Spinal cord (tissue), 10 donors: ENCODE data around the gene ARID3A. TPM values are rescaled to one million over a fixed set of nuclear protein-coding genes. Genes with fewer than 3 reads are reported as not detected.

Experiments used
- DNase-seq, 6 donors: peaks; one replicate each; pipeline versions ENCODE4 v3.0.0 to v3.0.0-alpha.2; 2013 to 2015; ENCODE audit warnings: low spot score in 6 of 6, low read depth in 4 of 6
- H3K27ac ChIP-seq: one replicate; pipeline ENCODE4 v1.5.1; 2013; ENCODE audit warnings: low read depth, low read length, control low read depth
- H3K27me3 ChIP-seq: one replicate; pipeline ENCODE4 v1.6.1; 2013; ENCODE audit warnings: low read length; ENCODE audit not compliant: control insufficient read depth, insufficient read depth
- H3K36me3 ChIP-seq: one replicate; pipeline ENCODE4 v1.6.1; 2013; ENCODE audit warnings: low read length; ENCODE audit not compliant: control insufficient read depth, insufficient read depth
- H3K4me1 ChIP-seq: one replicate; pipeline ENCODE4 v1.6.1; 2013; ENCODE audit warnings: low read length; ENCODE audit not compliant: control insufficient read depth, insufficient read depth
- H3K4me3 ChIP-seq: one replicate; pipeline ENCODE4 v1.5.1; 2013; ENCODE audit warnings: low read depth, low read length, control low read depth
- H3K9me3 ChIP-seq: one replicate; pipeline ENCODE4 v1.6.1; 2013; ENCODE audit warnings: low read length; ENCODE audit not compliant: control insufficient read depth, insufficient read depth
- WGBS: methylation state at CpG from one replicate; pipeline ENCODE4 v1.1.5; 2013; ENCODE audit warnings: missing lambda C conversion rate; ENCODE audit not compliant: insufficient coverage; 5-methylcytosine and 5-hydroxymethylcytosine counted together
- polyA plus RNA-seq, 2 donors: library from polyadenylated mRNA; unstranded; fragments of 120-200 nt; gene quantifications; one replicate each; pipeline ENCODE4 v1.2.1, GENCODE V29; 2013; ENCODE audit not compliant: insufficient read length in 2 of 2
- total RNA-seq, 2 donors: library from RNA; depleted of rRNA in 1 of 2; stranded (reverse); fragments of 120-200 nt in 1 of 2; fragments of >200 nt in 1 of 2; gene quantifications; one replicate each; pipeline versions ENCODE4 v1.2.3 to v1.2.4, GENCODE V29; 2013 to 2014
- donor health status: healthy.

ARID3A gene
- total and polyA plus RNA-seq, 4 donors: 4.8 to 14.8 (median 8.9) TPM

GRCh38 chr19:928471-929202 is 2.8 kb downstream of the ARID3A start:
- 85% methylated on average over 16 of the region's 18 CpGs for whole genome bisulfite sequencing
- no peak for DNase-seq

GRCh38 chr19:929203-929890 is 3.5 kb downstream of the ARID3A start:
- H3K4me1 ChIP-seq: peaks cover 54% of the 10 kb centered on the region
- WGBS: 91% methylated on average over 32 of the region's 51 CpGs
- no peak for DNase-seq

More at GRCh38 chr19:928471-929202, 2.8 kb downstream of the ARID3A start:
- H3K9me3 ChIP-seq: no peaks in the 10 kb centered on the region
- peaks cover 53% of the 10 kb centered on the region for H3K36me3 ChIP-seq
- no peaks in the 10 kb centered on the region for H3K27me3 ChIP-seq
- H3K27ac ChIP-seq: no peak overlapping the region
- no peak overlapping the region for H3K4me3 ChIP-seq
- H3K4me1 ChIP-seq: peaks cover 48% of the 10 kb centered on the region

GRCh38 chr19:929891-930258 is 4.0 kb downstream of the ARID3A start:
- Histone ChIP-seq H3K36me3 (peaks cover 65% of the 10 kb centered on the region), H3K27ac (no peak overlapping the region), H3K4me1 (peaks cover 54% of the 10 kb centered on the region), H3K27me3 (no peaks in the 10 kb centered on the region), H3K9me3 (no peaks in the 10 kb centered on the region), H3K4me3 (no peak overlapping the region)
- 92% methylated on average over 6 of the region's 6 CpGs for WGBS
- no peak for DNase-seq

More at GRCh38 chr19:929203-929890, 3.5 kb downstream of the ARID3A start:
- H3K27me3 ChIP-seq: no peaks in the 10 kb centered on the region
- no peak overlapping the region for H3K27ac ChIP-seq
- H3K36me3 ChIP-seq: peaks cover 60% of the 10 kb centered on the region
- H3K9me3 ChIP-seq: no peaks in the 10 kb centered on the region
- H3K4me3 ChIP-seq: no peak overlapping the region

GRCh38 chr19:931860-932647 is 6.2 kb downstream of the ARID3A start:
- no peaks in the 10 kb centered on the region for H3K27me3 ChIP-seq
- H3K27ac ChIP-seq: no peak overlapping the region
- H3K9me3 ChIP-seq: no peaks in the 10 kb centered on the region
- peaks cover 71% of the 10 kb centered on the region for H3K36me3 ChIP-seq
- peaks cover 51% of the 10 kb centered on the region for H3K4me1 ChIP-seq
- 79% methylated on average over 18 of the region's 32 CpGs for WGBS
- H3K4me3 ChIP-seq: no peak overlapping the region
- DNase-seq: no peak

GRCh38 chr19:932648-933552 is 7.1 kb downstream of the ARID3A start:
- WGBS: 61% methylated on average over 54 of the region's 54 CpGs

GRCh38 chr19:933553-933882 is 7.7 kb downstream of the ARID3A start:
- DNase-seq: no peak
- no peaks in the 10 kb centered on the region for H3K9me3 ChIP-seq
- H3K27ac ChIP-seq: peak overlapping the region; percentile 57
- H3K27me3 ChIP-seq: no peaks in the 10 kb centered on the region
- H3K36me3 ChIP-seq: peaks cover 68% of the 10 kb centered on the region
- peaks cover 37% of the 10 kb centered on the region for H3K4me1 ChIP-seq
- 73% methylated on average over 9 of the region's 14 CpGs for WGBS
- no peak overlapping the region for H3K4me3 ChIP-seq

More at GRCh38 chr19:932648-933552, 7.1 kb downstream of the ARID3A start:
- Histone ChIP-seq H3K4me3 (no peak overlapping the region), H3K36me3 (peaks cover 69% of the 10 kb centered on the region), H3K27me3 (no peaks in the 10 kb centered on the region), H3K9me3 (no peaks in the 10 kb centered on the region), H3K4me1 (peaks cover 43% of the 10 kb centered on the region), H3K27ac (peak overlapping the region; percentile 57)
- peak in 1 of 6 donors; percentile 70 for DNase-seq

GRCh38 chr19:934197-934840 is 8.5 kb downstream of the ARID3A start:
- Histone ChIP-seq H3K4me3 (no peak overlapping the region), H3K27ac (peak overlapping the region; percentile 40), H3K9me3 (no peaks in the 10 kb centered on the region)

GRCh38 chr19:934865-935479 is 9.1 kb downstream of the ARID3A start:
- H3K4me1 ChIP-seq: peaks cover 42% of the 10 kb centered on the region
- H3K27me3 ChIP-seq: no peaks in the 10 kb centered on the region
- peaks cover 64% of the 10 kb centered on the region for H3K36me3 ChIP-seq
- DNase-seq: peak in 2 of 6 donors; percentile 50 to 80
- no peak overlapping the region for H3K4me3 ChIP-seq
- peak overlapping the region; percentile 40 for H3K27ac ChIP-seq
- 31% methylated on average over 31 of the region's 31 CpGs for WGBS
- H3K9me3 ChIP-seq: no peaks in the 10 kb centered on the region

More at GRCh38 chr19:934197-934840, 8.5 kb downstream of the ARID3A start:
- WGBS: 90% methylated on average over 27 of the region's 29 CpGs
- Histone ChIP-seq H3K27me3 (no peaks in the 10 kb centered on the region), H3K36me3 (peaks cover 65% of the 10 kb centered on the region), H3K4me1 (peaks cover 35% of the 10 kb centered on the region)
- DNase-seq: no peak
